ENCODE results near the gene BSN.
"Not testable (repeated sequence)": the region's sequence is repeated elsewhere in the genome, so short reads cannot be mapped to it uniquely, and the experiment has no call there.

DNA sequence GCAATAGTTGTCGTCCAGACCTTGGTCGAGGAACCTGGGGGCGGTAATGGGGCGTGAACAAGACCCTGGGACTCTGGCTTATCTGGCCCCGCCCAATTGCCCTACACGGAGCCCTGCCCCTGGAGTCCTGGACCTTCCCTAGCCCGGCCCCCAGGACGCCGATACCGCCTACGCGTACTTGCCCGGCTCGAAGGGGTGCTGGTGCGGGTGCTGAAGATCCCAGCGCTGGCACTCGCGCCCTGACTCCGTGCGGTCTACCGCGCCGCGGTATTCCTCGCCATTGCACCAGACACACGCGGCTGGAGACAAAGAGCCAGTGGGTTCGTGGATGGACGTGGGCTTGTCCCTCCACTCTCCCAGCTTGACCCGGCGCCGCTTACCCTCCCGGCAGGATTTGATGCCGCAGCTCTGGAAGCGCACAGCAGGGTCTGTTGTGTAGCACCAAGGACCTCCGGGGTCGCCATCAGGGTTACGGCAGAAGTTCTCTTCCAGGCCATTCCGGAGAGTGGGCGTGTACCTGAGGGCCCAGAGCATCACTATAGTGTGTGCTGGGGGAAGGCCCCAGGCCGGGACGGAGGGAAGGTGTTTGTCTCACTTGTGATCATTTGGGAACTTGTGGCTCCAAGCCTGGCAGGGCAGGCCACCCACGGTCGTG, 132.6 kb downstream of the BSN start:
- TF ChIP-seq, protein P1, sequence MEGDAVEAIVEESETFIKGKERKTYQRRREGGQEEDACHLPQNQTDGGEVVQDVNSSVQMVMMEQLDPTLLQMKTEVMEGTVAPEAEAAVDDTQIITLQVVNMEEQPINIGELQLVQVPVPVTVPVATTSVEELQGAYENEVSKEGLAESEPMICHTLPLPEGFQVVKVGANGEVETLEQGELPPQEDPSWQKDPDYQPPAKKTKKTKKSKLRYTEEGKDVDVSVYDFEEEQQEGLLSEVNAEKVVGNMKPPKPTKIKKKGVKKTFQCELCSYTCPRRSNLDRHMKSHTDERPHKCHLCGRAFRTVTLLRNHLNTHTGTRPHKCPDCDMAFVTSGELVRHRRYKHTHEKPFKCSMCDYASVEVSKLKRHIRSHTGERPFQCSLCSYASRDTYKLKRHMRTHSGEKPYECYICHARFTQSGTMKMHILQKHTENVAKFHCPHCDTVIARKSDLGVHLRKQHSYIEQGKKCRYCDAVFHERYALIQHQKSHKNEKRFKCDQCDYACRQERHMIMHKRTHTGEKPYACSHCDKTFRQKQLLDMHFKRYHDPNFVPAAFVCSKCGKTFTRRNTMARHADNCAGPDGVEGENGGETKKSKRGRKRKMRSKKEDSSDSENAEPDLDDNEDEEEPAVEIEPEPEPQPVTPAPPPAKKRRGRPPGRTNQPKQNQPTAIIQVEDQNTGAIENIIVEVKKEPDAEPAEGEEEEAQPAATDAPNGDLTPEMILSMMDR (IDR thresholded peaks at IDR 0.05; ENCODE audit: borderline replicate concordance, extremely low read depth, low read length, poor library complexity, severe bottlenecking) = not testable (repeated sequence)
- not testable (repeated sequence) for TF ChIP-seq EZH2 (IDR thresholded peaks at IDR 0.05; ENCODE audit: borderline replicate concordance, low read depth, low read length, severe bottlenecking)

Measured in DND-41 (cell line).